K562 (cell line): ENCODE measurements around the gene ITSN1. TPM values are rescaled to one million over a fixed set of nuclear protein-coding genes. Genes with fewer than 3 reads are reported as not detected.

Experiments used
- ATAC-seq: fragments of 200-7000 bp; cut with Tn5 transposase; 3 replicates; pipeline ENCODE4 v1.9.1; 2020; ENCODE audit warnings: moderate library complexity
- BruUV-seq: library from RNA; stranded (reverse); fragments of 400-500 nt; replicated peaks from 2 replicates; lab custom pipeline; 2021; lab: Mats Ljungman, UMichigan
- CTCF ChIA-PET: fragments of 300-600 bp; formaldehyde crosslinking; extraction: SDS; loops from one replicate; lab custom pipeline; 2021; ENCODE audit warnings: low intra/inter-chr PET ratio; lab: Yijun Ruan, JAX
- POLR2A ChIA-PET: fragments of 300-600, 350-650 bp; sonication (Branson Sonifier 250); formaldehyde crosslinking; extraction: SDS; loops from one replicate; lab custom pipeline; 2021; ENCODE audit warnings: antibody characterized with exemption, inconsistent platforms; lab: Yijun Ruan, JAX
- DNase-seq, 4 experiments: peaks; one replicate each; pipeline versions ENCODE4 v3.0.0 to v3.0.0-alpha.2; 2011 to 2018; ENCODE audit warnings: low spot score in 3 of 4, mixed read lengths in 3 of 4; ENCODE audit errors: extremely low read depth in 1 of 4
- FAIRE-seq: peaks from 2 replicates; lab custom pipeline; 2011; peaks lifted over from hg19 to GRCh38; lab: Jason Lieb, UNC
- H2AFZ ChIP-seq: 2 replicates; pipeline ENCODE4 v1.6.0; 2011; ENCODE audit warnings: low read depth, low read length, control low read depth, inconsistent platforms
- H3K27ac ChIP-seq: fragments of 200-600 bp; 3 replicates; pipeline ENCODE4 v1.8.0; 2011; ENCODE audit warnings: low read depth, mild to moderate bottlenecking, control low read depth, inconsistent platforms, low read length, moderate library complexity, mixed read lengths; ENCODE audit errors: extremely low read depth
- H3K27me3 ChIP-seq, 2 experiments: fragments of 300-600 bp in 1 of 2; 2 replicates in 1 of 2; 3 replicates in 1 of 2; pipeline versions ENCODE4 v1.6.0 to v1.8.0; 2011; ENCODE audit warnings: inconsistent platforms in 2 of 2, low read length in 2 of 2, mild to moderate bottlenecking in 1 of 2, mixed read lengths in 1 of 2, moderate library complexity in 1 of 2; ENCODE audit not compliant: control insufficient read depth in 2 of 2, insufficient read depth in 2 of 2
- H3K36me3 ChIP-seq: fragments of 300-600 bp; 3 replicates; pipeline ENCODE4 v1.8.0; 2011; ENCODE audit warnings: mild to moderate bottlenecking, low read length, inconsistent platforms; ENCODE audit not compliant: control insufficient read depth, insufficient read depth
- H3K4me1 ChIP-seq, 2 experiments: fragments of 200-600 bp in 1 of 2; replicated peaks in 1 of 2; 2 replicates in 1 of 2; 3 replicates in 1 of 2; pipeline versions ENCODE4 v1.5.1 to v1.8.0; 2011; ENCODE audit warnings: inconsistent platforms in 2 of 2, low read length in 2 of 2, mild to moderate bottlenecking in 1 of 2, mixed read lengths in 1 of 2, moderate library complexity in 1 of 2; ENCODE audit not compliant: control insufficient read depth in 2 of 2, insufficient read depth in 2 of 2
- H3K4me2 ChIP-seq: 2 replicates; pipeline ENCODE4 v1.6.1; 2011; ENCODE audit warnings: low read length, control low read depth, inconsistent platforms, mixed read lengths; ENCODE audit not compliant: insufficient read depth
- H3K4me3 ChIP-seq: fragments of 200-600 bp; sonication (generic), shearing (Covaris generic); 2 replicates; pipeline ENCODE4 v1.5.1; 2016; ENCODE audit warnings: control low read depth, inconsistent platforms
- H3K79me2 ChIP-seq: fragments of 200-600 bp; 3 replicates; pipeline ENCODE4 v1.8.0; 2011; ENCODE audit warnings: low read length, inconsistent platforms; ENCODE audit not compliant: control insufficient read depth, insufficient read depth
- H3K9ac ChIP-seq, 2 experiments: 2 replicates each; pipeline versions ENCODE4 v1.6.0 to v1.6.1; 2011; ENCODE audit warnings: low read depth in 2 of 2, low read length in 2 of 2, control low read depth in 1 of 2, inconsistent platforms in 1 of 2, mild to moderate bottlenecking in 1 of 2, mixed read lengths in 1 of 2; ENCODE audit not compliant: insufficient read depth in 1 of 2
- H3K9me1 ChIP-seq: one replicate; pipeline ENCODE4 v1.6.0; 2011; ENCODE audit warnings: inconsistent platforms, mild to moderate bottlenecking, low read length, moderate library complexity; ENCODE audit not compliant: control insufficient read depth, insufficient read depth
- H3K9me3 ChIP-seq: replicated peaks from 2 replicates; pipeline ENCODE4 v1.5.1; 2011; ENCODE audit warnings: low read depth, low read length, inconsistent platforms; ENCODE audit not compliant: control insufficient read depth, insufficient read depth
- H4K20me1 ChIP-seq: replicated peaks from 2 replicates; pipeline ENCODE4 v1.6.1; 2011; ENCODE audit warnings: low read length, inconsistent platforms, mixed read lengths; ENCODE audit not compliant: control insufficient read depth, insufficient read depth
- WGBS: fragments of 100-300 bp; shearing (Covaris generic); methylation state at CpG from one replicate; pipeline ENCODE4 v1.1.6; 2016; ENCODE audit warnings: low coverage, mixed read lengths; ENCODE audit not compliant: insufficient coverage; ENCODE audit errors: missing lambda C conversion rate; 5-methylcytosine and 5-hydroxymethylcytosine counted together
- in situ Hi-C: fragments of 300-500 bp; cut with MboI; formaldehyde crosslinking; loops from 4 replicates; pipeline ENCODE4 v1.15.0; 2018; ENCODE audit warnings: inconsistent platforms, mixed read lengths
- intact Hi-C: fragments of 100-400 bp; cut with micrococcal nuclease; formaldehyde crosslinking; loops from 2 replicates; pipeline ENCODE4 v1.14.2; 2022
- polyA plus RNA-seq, 8 experiments: library from polyadenylated mRNA; depleted of rRNA in 4 of 8; stranded (reverse) in 5 of 8; unstranded in 3 of 8; fragments of >200 nt; fragmentation: Nextera tagmentation in 2 of 8; fragmentation: Illumina TruSeq in 1 of 8; extraction: Ambion mirVana in 2 of 8; extraction: Trizol in 1 of 8; gene quantifications; 2 replicates each; pipeline versions ENCODE4 v1.2.1 to v1.2.3, GENCODE V29; 2011 to 2014; ENCODE audit warnings: inconsistent platforms in 1 of 8, missing spikeins in 1 of 8
- total RNA-seq, 7 experiments: library from RNA; depleted of rRNA in 6 of 7; stranded (reverse); fragments of >200 nt in 6 of 7; fragmentation: Illumina TruSeq in 2 of 7; extraction: Trizol in 2 of 7; gene quantifications; 2 replicates each; pipeline versions ENCODE4 v1.2.1 to v1.2.3, GENCODE V29; 2011 to 2021; ENCODE audit warnings: low replicate concordance in 1 of 7
- TF ChIP-seq, protein P1 (sequence below): sonication (generic); formaldehyde crosslinking; IDR thresholded peaks from 2 replicates; pipeline ENCODE4 v1.5.0; 2020; ENCODE audit warnings: missing genetic modification reagents
- TF ChIP-seq, protein P2 (sequence below): fragments of 200-800 bp; sonication (Bioruptor generic); IDR thresholded peaks from 2 replicates; pipeline ENCODE4 v1.6.1; 2017; ENCODE audit warnings: missing genetic modification characterization, missing compliant biosample characterization
- TF ChIP-seq, protein P3 (sequence below): sonication (generic); formaldehyde crosslinking; IDR thresholded peaks from 2 replicates; pipeline ENCODE4 v1.8.1; 2022; ENCODE audit warnings: missing genetic modification reagents

Gene ITSN1
- total and polyA plus RNA-seq, 9 of the 15 experiments (the other 6 are each of a cell fraction or from before 2014, with no cell fraction given) = 1.1 to 12.6 (median 4.8) TPM

DNA sequence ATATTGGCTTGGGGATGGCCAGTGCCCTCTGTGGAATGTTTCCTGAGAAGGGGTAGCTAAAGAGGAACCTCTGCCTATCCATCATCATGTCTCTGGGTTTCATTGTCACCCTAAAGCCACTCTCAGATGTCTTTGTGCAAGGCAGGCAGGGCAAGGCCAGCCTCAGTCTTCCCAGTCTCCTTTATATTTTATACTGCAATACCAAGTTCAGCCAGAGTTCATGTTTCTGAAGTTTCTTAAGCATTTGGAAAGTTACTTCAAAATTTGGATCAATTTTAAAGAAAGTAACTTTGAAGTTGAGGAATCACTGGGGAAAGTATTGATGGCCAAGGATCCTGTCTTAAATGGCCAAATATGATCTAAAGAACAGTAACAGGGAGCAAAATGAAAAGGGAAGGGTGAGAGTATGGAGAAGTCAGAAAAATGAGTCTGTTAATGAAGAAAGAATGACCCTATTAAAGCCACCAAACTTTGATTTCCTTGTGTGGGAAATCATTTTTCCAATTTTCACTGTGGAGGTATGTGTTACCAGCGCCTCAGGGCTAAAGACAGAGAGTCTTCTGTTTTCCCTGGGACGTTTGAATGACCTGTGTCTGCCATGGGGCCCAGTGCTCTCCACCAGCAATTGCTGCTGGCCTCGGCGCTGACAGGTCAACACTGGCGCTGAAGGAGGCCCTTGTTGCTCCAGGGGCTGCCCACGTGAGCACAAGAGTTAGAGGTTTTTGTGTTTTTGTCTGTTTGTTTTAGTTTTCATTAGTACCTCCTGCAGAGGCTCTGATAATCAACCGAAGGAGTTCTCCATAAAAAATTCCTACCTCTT, 179.4 kb downstream of the ITSN1 start:
- FAIRE-seq = no peak
- Histone ChIP-seq H3K9me1 (no peaks in the 10 kb centered on the region), H3K4me1 (peaks cover 0 to 5% of the 10 kb centered on the region in 2 experiments; a peak in 3 of 5 replicates), H3K27me3 (peaks cover 0 to 3% of the 10 kb centered on the region in 2 experiments; a peak in 1 of 5 replicates), H3K27ac (no peak overlapping the region), H3K36me3 (no peaks in the 10 kb centered on the region), H2AFZ (no peak overlapping the region), H3K9ac (no peak overlapping the region), H3K9me3 (no peaks in the 10 kb centered on the region), H3K79me2 (no peaks in the 10 kb centered on the region), H3K4me3 (no peak overlapping the region), H4K20me1 (no peaks in the 10 kb centered on the region), H3K4me2 (no peak overlapping the region)
- no TSS peak for BruUV-seq
- TF ChIP-seq, protein P1, sequence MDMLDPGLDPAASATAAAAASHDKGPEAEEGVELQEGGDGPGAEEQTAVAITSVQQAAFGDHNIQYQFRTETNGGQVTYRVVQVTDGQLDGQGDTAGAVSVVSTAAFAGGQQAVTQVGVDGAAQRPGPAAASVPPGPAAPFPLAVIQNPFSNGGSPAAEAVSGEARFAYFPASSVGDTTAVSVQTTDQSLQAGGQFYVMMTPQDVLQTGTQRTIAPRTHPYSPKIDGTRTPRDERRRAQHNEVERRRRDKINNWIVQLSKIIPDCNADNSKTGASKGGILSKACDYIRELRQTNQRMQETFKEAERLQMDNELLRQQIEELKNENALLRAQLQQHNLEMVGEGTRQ (CRISPR knock-in tag) = 0 out of 2 replicates have a peak, but pooled peaks have one; percentile 28
- TF ChIP-seq, protein P2, sequence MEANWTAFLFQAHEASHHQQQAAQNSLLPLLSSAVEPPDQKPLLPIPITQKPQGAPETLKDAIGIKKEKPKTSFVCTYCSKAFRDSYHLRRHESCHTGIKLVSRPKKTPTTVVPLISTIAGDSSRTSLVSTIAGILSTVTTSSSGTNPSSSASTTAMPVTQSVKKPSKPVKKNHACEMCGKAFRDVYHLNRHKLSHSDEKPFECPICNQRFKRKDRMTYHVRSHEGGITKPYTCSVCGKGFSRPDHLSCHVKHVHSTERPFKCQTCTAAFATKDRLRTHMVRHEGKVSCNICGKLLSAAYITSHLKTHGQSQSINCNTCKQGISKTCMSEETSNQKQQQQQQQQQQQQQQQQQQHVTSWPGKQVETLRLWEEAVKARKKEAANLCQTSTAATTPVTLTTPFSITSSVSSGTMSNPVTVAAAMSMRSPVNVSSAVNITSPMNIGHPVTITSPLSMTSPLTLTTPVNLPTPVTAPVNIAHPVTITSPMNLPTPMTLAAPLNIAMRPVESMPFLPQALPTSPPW (CRISPR knock-in tag) = no peak
- TF ChIP-seq, protein P3, sequence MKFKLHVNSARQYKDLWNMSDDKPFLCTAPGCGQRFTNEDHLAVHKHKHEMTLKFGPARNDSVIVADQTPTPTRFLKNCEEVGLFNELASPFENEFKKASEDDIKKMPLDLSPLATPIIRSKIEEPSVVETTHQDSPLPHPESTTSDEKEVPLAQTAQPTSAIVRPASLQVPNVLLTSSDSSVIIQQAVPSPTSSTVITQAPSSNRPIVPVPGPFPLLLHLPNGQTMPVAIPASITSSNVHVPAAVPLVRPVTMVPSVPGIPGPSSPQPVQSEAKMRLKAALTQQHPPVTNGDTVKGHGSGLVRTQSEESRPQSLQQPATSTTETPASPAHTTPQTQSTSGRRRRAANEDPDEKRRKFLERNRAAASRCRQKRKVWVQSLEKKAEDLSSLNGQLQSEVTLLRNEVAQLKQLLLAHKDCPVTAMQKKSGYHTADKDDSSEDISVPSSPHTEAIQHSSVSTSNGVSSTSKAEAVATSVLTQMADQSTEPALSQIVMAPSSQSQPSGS (CRISPR knock-in tag) = no peak
- intact Hi-C loops = no loop called here
- peak; percentile 44; the same call in 1 of the 3 replicates for ATAC-seq
- no peak for DNase-seq
- CTCF ChIA-PET = no interaction called here
- in situ Hi-C loops = no loop called here
- 22% methylated on average over 7 of the region's 7 CpGs for WGBS
- POLR2A ChIA-PET = no interaction called here
